SU-DHL-6 (cell line): ENCODE data around the gene CCDC187.

Source experiments
- H2AFZ ChIP-seq: fragments of 200-600 bp; sonication (generic); 2 replicates; pipeline ENCODE4 v1.6.1; 2014; ENCODE audit warnings: low read depth, mild to moderate bottlenecking, moderate library complexity, mixed read lengths, antibody characterized with exemption, low read length; ENCODE audit not compliant: severe bottlenecking
- H3F3A ChIP-seq: fragments of 200-600 bp; shearing (Covaris generic); 2 replicates; pipeline ENCODE4 v1.6.0; 2016; ENCODE audit warnings: antibody characterized with exemption, mild to moderate bottlenecking; ENCODE audit not compliant: insufficient read depth
- H3K27ac ChIP-seq: fragments of 200-600 bp; sonication (generic); 2 replicates; pipeline ENCODE4 v1.5.1; 2016; ENCODE audit warnings: low read depth, mild to moderate bottlenecking, low read length, moderate library complexity, mixed read lengths
- H3K27me3 ChIP-seq: fragments of 200-600 bp; sonication (generic), shearing (Covaris generic); 2 replicates; pipeline ENCODE4 v1.6.0; 2014; ENCODE audit warnings: mild to moderate bottlenecking, low read length
- H3K36me3 ChIP-seq: fragments of 200-600 bp; sonication (generic); 2 replicates; pipeline ENCODE4 v1.6.1; 2014; ENCODE audit warnings: mild to moderate bottlenecking, low read length, mixed read lengths
- H3K4me2 ChIP-seq: fragments of 300-600, 200-600 bp; shearing (Covaris generic), sonication (generic); 2 replicates; pipeline ENCODE4 v1.6.0; 2014; ENCODE audit warnings: low read length, low read depth, mild to moderate bottlenecking; ENCODE audit not compliant: poor library complexity, severe bottlenecking
- H3K4me3 ChIP-seq: fragments of 200-600 bp; sonication (generic); 2 replicates; pipeline ENCODE4 v1.5.1; 2014; ENCODE audit warnings: antibody characterized with exemption, low read length, mild to moderate bottlenecking, mixed read lengths; ENCODE audit not compliant: insufficient read depth, poor library complexity, severe bottlenecking
- H3K79me2 ChIP-seq: fragments of 200-600 bp; sonication (generic); 2 replicates; pipeline ENCODE4 v1.6.1; 2014; ENCODE audit warnings: mild to moderate bottlenecking, low read length, moderate library complexity; ENCODE audit not compliant: insufficient read depth
- H3K9ac ChIP-seq: fragments of 200-600 bp; sonication (generic); 2 replicates; pipeline ENCODE4 v1.7.0; 2014; ENCODE audit warnings: mild to moderate bottlenecking, low read length
- H3K9me2 ChIP-seq: fragments of 200-600 bp; sonication (generic); replicated peaks from 2 replicates; pipeline ENCODE4 v1.6.1; 2014; ENCODE audit warnings: low read length; ENCODE audit not compliant: insufficient read depth
- H3K9me3 ChIP-seq: fragments of 200-600 bp; sonication (generic); 2 replicates; pipeline ENCODE4 v1.6.1; 2014; ENCODE audit warnings: low read length, mixed read lengths; ENCODE audit not compliant: insufficient read depth
- H4K20me1 ChIP-seq: fragments of 200-600 bp; sonication (generic); 2 replicates; pipeline ENCODE4 v1.6.1; 2014; ENCODE audit warnings: low read depth, mild to moderate bottlenecking, antibody characterized with exemption, low read length, moderate library complexity, mixed read lengths
- CTCF ChIP-seq: fragments of 200-600 bp; sonication (generic); IDR thresholded peaks from one replicate; pipeline ENCODE4 v1.5.1; 2017; ENCODE audit warnings: antibody characterized with exemption, mild to moderate bottlenecking, low read length, moderate library complexity; ENCODE audit not compliant: insufficient read depth, poor library complexity, severe bottlenecking
- EZH2phosphoT487 ChIP-seq: fragments of 200-600 bp; sonication (generic), shearing (Covaris generic); conservative IDR thresholded peaks from 2 replicates; pipeline ENCODE4 v1.6.1; 2018; ENCODE audit warnings: mild to moderate bottlenecking, antibody characterized with exemption, low read length, moderate library complexity, mixed read lengths

Gene CCDC187

GRCh38 chr9:136318776-136319241, 14.9 kb upstream of the CCDC187 start:
- Histone ChIP-seq H3K9ac (no peak overlapping the region), H3K79me2 (no peaks in the 10 kb centered on the region), H3K27me3 (no peaks in the 10 kb centered on the region), H3K4me3 (no peak overlapping the region), H3F3A (no peaks in the 10 kb centered on the region), H4K20me1 (no peaks in the 10 kb centered on the region), H3K9me2 (no peaks in the 10 kb centered on the region), H3K27ac (no peak overlapping the region), H3K36me3 (no peaks in the 10 kb centered on the region), H2AFZ (no peak overlapping the region), H3K9me3 (peaks cover 13% of the 10 kb centered on the region; the same call in 1 of the 2 replicates), H3K4me2 (no peak overlapping the region)
- no peak for TF ChIP-seq CTCF
- TF ChIP-seq EZH2phosphoT487 = no peak

GRCh38 chr9:136318111-136318775, 14.3 kb upstream of the CCDC187 start:
- Histone ChIP-seq H3K79me2 (no peaks in the 10 kb centered on the region), H3K36me3 (no peaks in the 10 kb centered on the region), H2AFZ (no peak overlapping the region), H3F3A (no peaks in the 10 kb centered on the region), H3K9me2 (no peaks in the 10 kb centered on the region), H3K27ac (no peak overlapping the region), H3K4me2 (no peak overlapping the region), H3K9ac (no peak overlapping the region), H4K20me1 (no peaks in the 10 kb centered on the region), H3K4me3 (no peak overlapping the region), H3K9me3 (peaks cover 13% of the 10 kb centered on the region; the same call in 1 of the 2 replicates), H3K27me3 (no peaks in the 10 kb centered on the region)
- TF ChIP-seq EZH2phosphoT487 (no peak), CTCF (no peak)

GRCh38 chr9:136317695-136318094, 13.8 kb upstream of the CCDC187 start:
- no peaks in the 10 kb centered on the region for H3K9me2 ChIP-seq
- no peaks in the 10 kb centered on the region for H4K20me1 ChIP-seq
- H3K9ac ChIP-seq = no peak overlapping the region
- no peaks in the 10 kb centered on the region for H3F3A ChIP-seq
- H2AFZ ChIP-seq = no peak overlapping the region
- H3K79me2 ChIP-seq = no peaks in the 10 kb centered on the region
- H3K27ac ChIP-seq = no peak overlapping the region
- H3K9me3 ChIP-seq = peaks cover 13% of the 10 kb centered on the region; the same call in 1 of the 2 replicates
- no peaks in the 10 kb centered on the region for H3K27me3 ChIP-seq
- TF ChIP-seq CTCF (no peak), EZH2phosphoT487 (no peak)
- no peak overlapping the region for H3K4me2 ChIP-seq
- H3K36me3 ChIP-seq = no peaks in the 10 kb centered on the region
- no peak overlapping the region for H3K4me3 ChIP-seq
